ENCODE measurements around the gene TUBB4B.

- TF ChIP-seq, protein P1, sequence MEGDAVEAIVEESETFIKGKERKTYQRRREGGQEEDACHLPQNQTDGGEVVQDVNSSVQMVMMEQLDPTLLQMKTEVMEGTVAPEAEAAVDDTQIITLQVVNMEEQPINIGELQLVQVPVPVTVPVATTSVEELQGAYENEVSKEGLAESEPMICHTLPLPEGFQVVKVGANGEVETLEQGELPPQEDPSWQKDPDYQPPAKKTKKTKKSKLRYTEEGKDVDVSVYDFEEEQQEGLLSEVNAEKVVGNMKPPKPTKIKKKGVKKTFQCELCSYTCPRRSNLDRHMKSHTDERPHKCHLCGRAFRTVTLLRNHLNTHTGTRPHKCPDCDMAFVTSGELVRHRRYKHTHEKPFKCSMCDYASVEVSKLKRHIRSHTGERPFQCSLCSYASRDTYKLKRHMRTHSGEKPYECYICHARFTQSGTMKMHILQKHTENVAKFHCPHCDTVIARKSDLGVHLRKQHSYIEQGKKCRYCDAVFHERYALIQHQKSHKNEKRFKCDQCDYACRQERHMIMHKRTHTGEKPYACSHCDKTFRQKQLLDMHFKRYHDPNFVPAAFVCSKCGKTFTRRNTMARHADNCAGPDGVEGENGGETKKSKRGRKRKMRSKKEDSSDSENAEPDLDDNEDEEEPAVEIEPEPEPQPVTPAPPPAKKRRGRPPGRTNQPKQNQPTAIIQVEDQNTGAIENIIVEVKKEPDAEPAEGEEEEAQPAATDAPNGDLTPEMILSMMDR (IDR thresholded peaks at IDR 0.05), result no peak
- no peak for TF ChIP-seq POLR2A (IDR thresholded peaks at IDR 0.05)
Observed at GRCh38 chr9:137221095-137221505, 20.0 kb upstream of the TUBB4B start.

All from thyroid gland (tissue), 4 donors.